ENCODE data around the gene CCM2.

CCM2 gene

DNA sequence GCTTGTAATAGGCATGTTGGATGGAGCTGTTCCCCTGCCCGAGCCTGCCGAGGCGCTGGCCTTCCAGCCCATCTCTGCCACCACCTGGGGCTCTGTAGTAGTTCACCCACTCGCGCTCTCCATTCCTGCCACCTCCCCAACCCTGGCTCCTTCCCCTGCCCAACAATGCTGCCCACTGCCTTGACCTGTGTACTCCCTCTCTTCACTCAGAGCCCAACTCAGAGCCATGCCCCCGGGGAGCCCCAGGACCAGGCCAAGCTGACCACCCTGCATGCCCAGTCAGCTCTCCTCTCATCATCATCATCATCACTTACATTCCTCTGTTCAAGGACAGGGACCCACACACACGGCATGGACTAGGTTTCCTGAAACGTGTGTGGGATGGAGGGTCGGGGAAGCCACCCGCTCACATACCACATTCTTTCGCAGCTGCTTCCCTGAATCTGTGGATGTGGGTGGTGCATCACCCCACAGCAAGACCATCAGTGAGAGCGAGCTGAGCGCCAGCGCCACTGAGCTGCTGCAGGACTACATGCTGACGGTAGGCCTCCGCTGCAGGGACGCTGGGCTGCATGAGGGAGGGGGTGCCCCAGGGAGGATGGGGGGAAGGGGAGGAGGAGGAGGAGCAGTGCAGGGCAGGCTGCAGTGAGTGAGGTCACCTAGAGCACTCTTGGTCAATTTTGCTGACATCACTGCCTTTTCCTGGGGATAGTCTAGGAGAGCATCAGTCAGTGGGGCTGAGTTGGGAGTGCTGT lies 73.2 kb downstream of the CCM2 start:
- no peak overlapping the region for H3K4me3 ChIP-seq (ENCODE audit: low read length)
- TF ChIP-seq ZNF274 (IDR thresholded peaks at IDR 0.05; ENCODE audit: low read depth, low read length): no peak

- no peak overlapping the region for H3K4me3 ChIP-seq (ENCODE audit: low read length)
- TF ChIP-seq ZNF274 (IDR thresholded peaks at IDR 0.05; ENCODE audit: low read depth, low read length): no peak
Observed at GRCh38 chr7:45073786-45074527, 74.0 kb downstream of the CCM2 start.

- TF ChIP-seq ZNF274 (IDR thresholded peaks at IDR 0.05; ENCODE audit: low read depth, low read length): no peak
Observed at GRCh38 chr7:45074528-45075354, 74.7 kb downstream of the CCM2 start.

GRCh38 chr7:45075355-45075644 lies 75.3 kb downstream of the CCM2 start:
- no peak for TF ChIP-seq ZNF274 (IDR thresholded peaks at IDR 0.05; ENCODE audit: low read depth, low read length)
- H3K4me3 ChIP-seq (ENCODE audit: low read length): no peak overlapping the region

More at GRCh38 chr7:45074528-45075354, 74.7 kb downstream of the CCM2 start:
- H3K4me3 ChIP-seq (ENCODE audit: low read length): no peak overlapping the region

GRCh38 chr7:45075871-45076796 lies 76.1 kb downstream of the CCM2 start:
- no peak overlapping the region for H3K4me3 ChIP-seq (ENCODE audit: low read length)
- no peak for TF ChIP-seq ZNF274 (IDR thresholded peaks at IDR 0.05; ENCODE audit: low read depth, low read length)

GRCh38 chr7:45076946-45077345 lies 76.9 kb downstream of the CCM2 start:
- no peak overlapping the region for H3K4me3 ChIP-seq (ENCODE audit: low read length)
- no peak for TF ChIP-seq ZNF274 (IDR thresholded peaks at IDR 0.05; ENCODE audit: low read depth, low read length)

GRCh38 chr7:45077579-45077978 lies 77.6 kb downstream of the CCM2 start:
- no peak for TF ChIP-seq ZNF274 (IDR thresholded peaks at IDR 0.05; ENCODE audit: low read depth, low read length)
- no peak overlapping the region for H3K4me3 ChIP-seq (ENCODE audit: low read length)

- no peak for TF ChIP-seq ZNF274 (IDR thresholded peaks at IDR 0.05; ENCODE audit: low read depth, low read length)
- H3K4me3 ChIP-seq (ENCODE audit: low read length): no peak overlapping the region
Observed at GRCh38 chr7:45078125-45078681, 78.2 kb downstream of the CCM2 start.

DNA sequence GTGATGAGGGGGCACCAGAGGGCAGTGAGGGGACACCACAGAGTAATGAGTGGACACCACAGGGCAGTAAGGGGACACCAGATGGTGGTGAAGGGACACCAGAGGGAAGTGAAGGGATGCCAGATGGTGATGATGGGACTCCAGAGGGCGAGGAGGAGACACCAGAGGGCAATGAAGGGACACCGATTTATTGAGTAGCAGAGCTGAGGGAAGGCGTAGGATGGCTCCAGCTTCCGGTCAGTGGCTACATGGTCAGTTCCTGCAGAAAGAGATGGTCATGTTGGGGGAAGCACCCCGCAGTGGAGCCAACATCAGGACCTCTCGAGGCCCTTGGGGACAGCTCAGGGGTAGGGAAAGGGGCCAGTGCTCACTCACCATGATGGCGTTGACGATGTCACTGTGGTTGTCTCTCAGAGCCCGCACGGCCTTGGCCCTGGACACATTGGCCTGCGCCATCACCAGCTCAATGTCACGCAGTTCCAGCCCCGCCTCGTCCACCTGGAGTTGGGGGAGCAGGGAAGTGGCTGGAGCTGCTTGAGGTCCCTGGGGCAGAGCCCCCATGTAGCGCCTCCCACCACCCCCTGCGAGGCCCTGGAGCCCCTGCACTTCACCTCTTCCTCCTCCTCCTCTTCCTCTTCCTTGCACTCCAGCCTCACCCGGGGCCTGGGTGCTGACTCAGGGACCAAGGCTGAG lies 80.4 kb downstream of the CCM2 start:
- TF ChIP-seq ZNF274 (IDR thresholded peaks at IDR 0.05; ENCODE audit: low read depth, low read length): no peak
- H3K4me3 ChIP-seq (ENCODE audit: low read length): no peak overlapping the region

GRCh38 chr7:45080958-45081669 lies 81.1 kb downstream of the CCM2 start:
- no peak for TF ChIP-seq ZNF274 (IDR thresholded peaks at IDR 0.05; ENCODE audit: low read depth, low read length)
- H3K4me3 ChIP-seq (ENCODE audit: low read length): no peak overlapping the region

DNA sequence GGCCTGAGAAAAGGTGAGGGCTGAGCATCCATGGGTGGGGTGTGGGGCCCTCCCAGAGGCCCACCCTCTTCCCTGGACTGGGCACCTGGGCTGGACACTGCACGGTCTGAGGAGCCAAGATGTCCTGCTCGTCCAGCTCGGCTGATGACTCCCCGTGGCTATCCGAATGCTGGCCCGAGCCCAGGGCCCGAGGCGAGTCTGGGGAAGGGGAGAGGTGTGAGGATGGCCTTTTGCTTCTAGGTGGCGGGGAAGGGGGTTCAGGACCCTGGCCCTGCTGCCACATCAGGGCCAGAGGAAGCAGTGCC lies 81.6 kb downstream of the CCM2 start:
- no peak overlapping the region for H3K4me3 ChIP-seq (ENCODE audit: low read length)
- TF ChIP-seq ZNF274 (IDR thresholded peaks at IDR 0.05; ENCODE audit: low read depth, low read length): no peak

GRCh38 chr7:45082031-45082830 lies 82.2 kb downstream of the CCM2 start:
- no peak overlapping the region for H3K4me3 ChIP-seq (ENCODE audit: low read length)
- TF ChIP-seq ZNF274 (IDR thresholded peaks at IDR 0.05; ENCODE audit: low read depth, low read length): no peak
